ENCODE results near the gene BFSP2.
"Not testable (repeated sequence)": the region's sequence is repeated elsewhere in the genome, so short reads cannot be mapped to it uniquely, and the experiment has no call there.

BFSP2 gene

DNA sequence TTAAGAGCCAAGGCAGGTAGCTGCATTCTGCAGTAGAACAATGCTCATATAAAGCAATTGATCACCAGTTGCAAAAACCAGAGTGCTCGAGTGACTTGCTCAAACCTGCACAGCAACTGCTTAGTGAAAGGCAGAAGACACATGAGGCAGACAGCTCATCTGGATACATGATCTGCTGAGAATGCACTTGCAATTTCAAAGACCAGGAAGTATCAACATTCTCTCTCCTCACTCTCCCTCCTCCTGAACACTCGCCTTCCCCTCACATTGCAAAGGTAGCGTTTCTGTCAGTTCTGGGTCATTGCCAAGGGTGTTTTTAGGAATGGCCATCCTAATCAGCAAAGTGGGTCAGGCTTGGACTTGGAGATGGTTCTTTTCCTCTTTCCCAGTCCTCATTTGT, 61.0 kb downstream of the BFSP2 start:
- DNase-seq, result no peak

DNA sequence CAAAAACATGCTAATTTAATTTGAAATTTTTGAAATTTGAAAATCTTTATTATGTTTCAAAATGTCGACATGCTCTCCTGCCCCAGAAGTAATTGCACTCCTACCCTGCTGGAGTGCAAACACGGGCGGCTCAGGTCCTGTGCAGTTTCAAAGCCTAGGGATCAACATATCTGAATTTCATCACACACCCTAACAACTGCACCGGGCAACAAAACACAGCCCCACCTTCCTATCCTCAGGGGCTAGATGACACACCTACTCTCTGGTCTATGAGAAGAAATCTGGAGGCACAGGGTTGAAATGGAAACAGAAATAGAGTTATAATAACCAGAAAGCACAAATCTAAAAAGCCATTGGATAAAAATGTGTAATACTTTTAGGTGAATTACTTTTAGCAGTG, 61.4 kb downstream of the BFSP2 start:
- DNase-seq, result no peak

DNA sequence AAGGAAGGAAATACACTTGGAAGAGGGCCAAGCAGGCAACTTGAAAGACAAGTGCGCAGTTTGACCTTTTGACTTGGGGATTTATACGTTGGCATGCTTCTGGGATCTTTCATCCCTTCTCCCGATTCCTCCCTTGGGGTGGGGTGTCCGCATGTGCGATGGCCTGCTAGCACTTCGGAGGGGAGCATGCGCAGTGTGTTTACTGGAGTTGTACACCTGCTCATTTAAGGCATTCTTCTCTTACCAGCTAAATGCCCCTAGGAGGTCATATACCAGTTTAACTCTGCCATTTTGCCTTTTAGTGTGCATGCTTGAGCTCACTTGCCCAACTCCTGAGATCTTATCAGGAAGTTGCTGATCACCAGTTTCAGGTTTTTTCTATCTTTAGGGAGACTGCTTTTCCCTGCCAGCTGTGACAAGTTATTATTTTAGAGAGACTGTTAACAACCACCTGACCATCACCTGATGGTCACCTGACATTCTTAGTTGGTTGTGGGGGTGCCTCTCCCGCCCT, 63.5 kb downstream of the BFSP2 start:
- no peak for DNase-seq

DNA sequence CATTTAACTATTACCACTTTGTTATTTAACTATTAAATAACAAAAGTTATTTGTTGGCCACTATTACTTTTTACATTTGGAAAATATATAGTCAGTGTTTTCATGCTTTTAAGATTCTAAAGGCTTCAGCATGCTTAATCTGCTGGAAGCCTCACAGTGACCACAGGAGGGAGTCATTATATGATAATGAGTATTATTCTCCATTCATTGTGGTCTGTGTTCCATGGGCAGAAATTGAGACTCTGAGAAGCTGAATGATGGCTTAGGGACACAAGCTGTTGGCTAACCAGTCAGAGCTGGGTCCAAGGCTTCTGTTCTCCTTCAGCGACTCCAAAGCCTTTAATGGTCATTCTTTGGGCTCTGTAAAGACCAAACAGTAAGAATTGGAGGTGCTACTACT, 64.7 kb downstream of the BFSP2 start:
- peak; percentile 53 for DNase-seq

DNA sequence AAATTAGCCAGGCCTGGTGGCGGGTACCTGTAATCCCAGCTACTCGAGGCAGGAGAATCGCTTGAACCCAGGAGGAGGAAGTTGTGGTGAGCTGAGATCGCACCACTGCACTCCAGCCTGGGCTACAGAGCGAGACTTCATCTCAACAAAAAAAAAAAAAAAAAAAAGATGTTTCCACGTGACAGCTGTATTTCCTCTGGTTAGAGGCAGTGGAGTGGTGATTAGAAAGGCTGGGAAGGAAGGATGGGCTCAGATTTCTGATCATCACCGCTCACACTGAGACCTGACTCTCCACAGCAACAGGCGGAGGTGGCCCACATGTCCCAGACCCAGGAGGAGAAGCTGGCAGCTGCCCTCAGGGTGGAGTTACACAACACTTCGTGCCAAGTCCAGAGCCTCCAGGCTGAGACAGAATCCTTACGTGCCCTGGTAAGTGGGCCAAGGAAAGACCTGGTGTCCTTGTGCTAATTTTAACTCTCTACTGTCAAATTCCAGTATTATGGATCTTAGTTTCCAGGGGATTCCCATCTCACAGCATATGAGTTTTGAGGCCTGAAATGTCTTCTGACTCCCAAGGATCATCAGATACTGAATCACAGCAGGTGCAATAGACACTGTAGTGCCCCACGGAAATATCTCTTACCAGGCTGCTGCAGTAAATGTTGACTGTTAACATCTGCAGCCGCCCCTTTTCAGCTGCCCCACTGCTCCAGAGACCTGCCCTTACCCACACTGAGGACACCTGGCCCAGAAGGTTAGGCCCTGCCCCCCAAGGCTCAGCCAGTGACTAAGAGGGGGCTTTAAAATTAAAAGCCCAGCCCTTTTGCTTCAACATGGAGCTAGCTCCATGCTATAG, 66.9 kb downstream of the BFSP2 start:
- no peak for DNase-seq

DNA sequence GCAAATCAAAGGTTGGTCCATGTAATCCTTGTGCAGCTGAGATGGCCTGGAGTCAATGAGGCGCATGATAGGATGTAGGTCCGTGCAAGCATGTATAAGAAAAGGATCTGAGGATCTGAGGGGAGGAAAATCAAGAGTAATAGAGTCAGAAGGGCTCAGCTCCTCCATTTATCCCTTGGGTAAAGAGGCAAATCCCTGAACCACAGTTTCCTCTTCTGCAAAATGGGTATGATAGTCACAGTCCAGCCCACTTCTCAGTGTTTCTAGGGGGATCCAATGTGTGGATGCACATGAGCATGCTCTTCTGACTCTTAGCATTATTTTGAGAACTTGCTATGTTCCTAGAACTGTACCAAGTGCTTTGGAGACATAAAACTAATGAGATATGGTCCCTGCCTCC, 67.9 kb downstream of the BFSP2 start:
- no peak for DNase-seq

DNA sequence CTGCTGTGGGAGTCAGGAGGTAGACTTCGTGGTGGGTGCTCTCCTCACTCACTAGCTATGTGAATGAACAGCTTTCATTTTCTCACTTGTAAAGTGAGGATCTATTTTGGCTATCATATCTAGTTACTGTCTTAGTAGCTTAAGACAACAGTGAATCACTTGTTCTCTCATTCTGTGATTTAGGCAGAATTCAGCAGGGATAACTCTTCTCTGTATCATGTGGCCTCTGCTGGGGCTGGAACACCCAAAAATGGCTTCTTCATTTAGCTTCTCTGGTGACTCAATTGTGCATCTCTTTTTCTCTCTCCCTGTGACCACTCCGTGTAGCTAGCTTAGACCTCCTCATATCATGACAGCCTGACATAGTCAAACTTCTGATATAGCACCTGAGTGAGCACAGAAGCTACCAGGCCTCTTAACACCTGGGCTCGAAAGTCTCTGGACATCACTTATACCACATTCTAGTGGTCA, 68.4 kb downstream of the BFSP2 start:
- no peak for DNase-seq

DNA sequence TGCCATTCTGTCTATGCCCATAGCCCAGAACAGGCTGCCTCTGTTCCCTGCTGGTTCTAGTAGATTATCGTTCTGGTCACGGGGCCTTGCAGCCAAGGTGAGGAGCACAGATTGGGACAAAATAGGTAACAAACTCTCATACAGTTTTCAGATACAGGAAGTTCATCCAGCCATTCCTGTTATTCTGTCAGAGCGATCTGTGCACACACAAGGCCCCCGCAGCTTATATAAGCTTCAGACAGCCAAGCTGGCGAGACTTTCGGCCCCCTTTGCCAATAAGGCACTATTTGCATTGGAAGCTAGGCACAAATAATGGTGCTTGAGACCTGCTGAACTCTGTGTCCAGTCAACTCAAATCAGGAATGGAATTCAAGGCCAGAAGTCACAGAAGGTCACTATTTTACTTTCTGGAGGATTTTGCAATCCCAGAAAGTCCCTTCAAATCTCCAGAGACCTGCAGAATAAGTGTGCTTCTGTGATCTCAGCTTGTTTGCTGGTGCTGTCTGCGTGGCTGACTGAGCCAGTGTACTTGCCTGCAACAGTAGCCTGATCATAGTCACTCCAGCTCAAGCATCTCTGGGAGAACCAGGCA, 69.4 kb downstream of the BFSP2 start:
- no peak for DNase-seq

DNA sequence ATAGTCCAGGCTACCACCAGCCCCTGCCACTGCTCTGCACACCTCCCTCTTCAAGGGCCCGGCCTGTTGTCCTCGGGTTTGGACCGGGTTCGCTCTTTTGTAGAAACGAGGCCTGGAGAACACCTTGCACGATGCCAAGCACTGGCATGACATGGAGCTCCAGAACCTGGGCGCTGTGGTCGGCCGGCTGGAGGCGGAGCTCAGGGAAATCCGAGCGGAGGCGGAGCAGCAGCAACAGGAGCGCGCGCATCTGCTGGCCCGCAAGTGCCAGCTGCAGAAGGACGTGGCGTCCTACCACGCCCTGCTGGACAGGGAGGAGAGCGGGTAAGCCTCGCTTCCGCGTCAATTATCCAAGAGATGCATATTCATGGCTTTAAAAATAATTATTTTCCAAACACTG, 72.4 kb downstream of the BFSP2 start:
- DNase-seq, result no peak

DNA sequence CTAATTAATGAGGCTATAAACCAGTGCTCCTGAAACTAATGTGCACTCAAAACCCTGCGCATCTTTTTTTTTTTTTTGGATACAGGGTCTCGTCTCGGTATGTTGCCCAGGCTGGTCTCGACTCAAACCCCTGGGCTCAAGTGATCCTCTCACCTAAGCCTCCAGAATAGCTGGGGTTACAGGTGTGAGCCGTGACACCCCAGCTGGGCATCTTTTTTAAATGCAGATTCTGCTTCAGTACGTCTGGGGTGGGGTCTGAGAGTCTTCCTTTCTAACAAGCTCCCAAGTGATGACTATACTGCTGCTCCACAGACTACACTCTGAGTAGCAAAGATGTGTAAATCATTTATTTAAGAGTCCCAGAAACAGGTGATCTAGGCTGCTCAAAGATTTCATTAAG, 73.0 kb downstream of the BFSP2 start:
- no peak for DNase-seq

DNA sequence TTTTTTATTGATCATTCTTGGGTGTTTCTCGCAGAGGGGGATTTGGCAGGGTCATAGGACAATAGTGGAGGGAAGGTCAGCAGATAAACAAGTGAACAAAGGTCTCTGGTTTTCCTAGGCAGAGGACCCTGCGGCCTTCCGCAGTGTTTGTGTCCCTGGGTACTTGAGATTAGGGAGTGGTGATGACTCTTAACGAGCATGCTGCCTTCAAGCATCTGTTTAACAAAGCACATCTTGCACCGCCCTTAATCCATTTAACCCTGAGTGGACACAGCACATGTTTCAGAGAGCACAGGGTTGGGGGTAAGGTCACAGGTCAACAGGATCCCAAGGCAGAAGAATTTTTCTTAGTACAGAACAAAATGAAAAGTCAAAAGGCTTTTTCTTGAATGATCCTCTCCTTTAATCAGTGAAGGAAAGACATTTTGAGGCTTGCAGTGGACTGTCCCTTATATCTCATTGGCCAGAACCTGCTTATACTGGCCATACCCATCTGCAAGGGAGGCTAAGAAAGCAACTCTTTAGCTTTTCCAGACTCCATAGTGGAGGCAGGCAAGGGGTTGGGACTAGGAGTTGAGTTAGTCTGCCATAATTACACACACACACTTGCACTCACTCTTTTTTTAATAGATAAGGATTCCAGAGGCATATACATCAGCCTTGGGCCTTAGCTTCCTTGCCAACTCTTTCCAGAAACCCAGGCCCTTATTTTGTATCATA, 73.8 kb downstream of the BFSP2 start:
- not testable (repeated sequence) for DNase-seq

DNA sequence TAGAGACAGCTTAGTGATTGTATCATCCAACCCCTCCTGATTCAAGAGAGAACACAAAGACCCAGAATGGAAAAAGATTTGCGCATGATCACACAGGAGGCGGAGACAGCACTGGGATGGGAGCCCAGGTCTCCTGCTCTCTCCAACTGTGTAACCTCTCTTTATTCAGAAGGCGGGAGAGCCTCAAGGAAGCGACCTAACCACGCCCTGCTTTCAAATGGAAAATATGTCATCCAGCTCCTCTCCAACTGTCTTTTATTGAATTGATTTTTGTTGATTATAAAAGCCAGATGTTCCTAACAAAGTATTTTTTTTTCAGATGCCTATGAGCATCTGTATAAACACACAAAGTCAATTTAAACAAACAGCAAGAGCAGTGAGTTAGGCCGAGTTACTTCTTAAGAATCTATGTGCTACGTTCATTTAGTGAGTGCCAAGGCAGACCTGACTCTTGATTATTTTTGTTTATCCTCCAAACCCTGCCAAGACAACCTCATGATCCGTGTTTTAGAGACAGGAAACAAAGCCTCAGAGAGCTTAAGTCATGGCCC, 74.5 kb downstream of the BFSP2 start:
- peak; percentile 41 for DNase-seq

DNA sequence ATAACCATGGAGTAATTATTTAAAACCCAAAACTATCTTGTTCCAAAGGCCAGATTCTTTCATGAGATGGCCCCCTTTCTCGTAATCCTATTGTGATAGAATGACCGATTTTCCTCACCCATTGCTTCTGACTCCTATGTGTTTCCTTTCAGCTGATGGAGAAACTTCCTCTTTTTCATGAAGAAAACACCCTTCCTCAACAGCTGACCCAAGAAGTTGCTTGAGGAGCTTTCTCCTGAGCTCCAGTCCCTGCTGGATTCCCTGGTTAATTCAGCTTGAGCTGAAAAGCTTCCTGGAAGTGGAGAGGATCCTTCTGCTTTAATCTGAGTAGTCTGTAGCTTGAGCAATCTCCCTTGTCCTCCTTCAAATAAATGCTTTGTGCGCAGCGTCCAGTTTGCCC, 75.0 kb downstream of the BFSP2 start:
- no peak for DNase-seq

DNA sequence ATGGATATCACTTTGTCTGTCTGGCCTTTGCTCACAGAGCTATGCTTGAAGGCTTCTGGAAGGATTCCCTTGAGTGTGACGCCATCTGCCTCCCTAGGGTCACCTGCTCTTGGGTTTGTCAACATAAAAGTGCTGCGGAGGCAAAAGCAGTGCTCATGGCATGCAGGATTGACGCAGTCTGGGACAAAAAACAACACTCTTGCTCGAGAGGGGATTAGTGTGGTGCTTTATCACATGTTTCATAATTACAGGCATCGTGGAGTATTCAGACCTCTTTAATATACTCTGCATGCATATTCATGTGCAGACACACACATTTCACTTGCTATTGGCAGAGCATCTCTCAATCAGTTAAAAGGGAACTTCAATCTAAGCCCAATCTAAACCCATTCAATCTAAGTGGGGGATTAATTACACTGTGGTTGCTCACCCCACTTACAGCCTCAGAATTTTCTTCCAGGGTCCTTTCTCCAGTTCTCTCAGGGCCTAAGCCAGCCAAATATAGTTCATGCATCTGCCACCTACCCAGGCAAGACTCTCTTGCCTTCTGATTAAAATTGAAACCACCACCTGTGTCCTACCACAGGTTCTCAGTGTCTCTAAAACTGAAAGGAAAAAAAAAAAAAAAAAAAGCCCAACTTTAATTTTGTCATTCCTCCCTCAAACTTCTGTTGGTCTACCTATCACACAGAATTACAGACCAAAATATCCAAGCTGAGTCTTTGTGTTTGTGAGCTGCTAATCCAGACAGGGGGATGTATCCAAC, 75.6 kb downstream of the BFSP2 start:
- no peak for DNase-seq

DNA sequence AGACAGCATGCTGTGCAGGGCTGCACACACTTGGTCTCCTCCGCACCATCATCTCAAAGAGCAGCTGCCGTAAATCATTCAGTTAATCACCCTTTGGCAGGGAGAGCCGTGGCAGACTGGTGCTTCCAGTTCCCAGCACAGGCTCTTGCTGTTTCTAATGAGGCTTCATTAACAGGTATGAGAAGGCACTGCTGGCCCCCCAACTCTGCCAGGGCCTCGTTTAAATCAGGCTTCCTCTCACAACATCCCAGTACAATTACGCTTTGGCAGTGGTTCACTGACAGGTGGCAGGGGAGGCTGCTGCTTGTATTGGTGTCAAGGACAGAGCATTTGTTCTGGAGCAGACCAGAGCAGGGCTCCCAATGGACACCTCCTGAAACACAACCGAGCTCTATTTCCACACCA, 77.1 kb downstream of the BFSP2 start:
- no peak for DNase-seq

DNA sequence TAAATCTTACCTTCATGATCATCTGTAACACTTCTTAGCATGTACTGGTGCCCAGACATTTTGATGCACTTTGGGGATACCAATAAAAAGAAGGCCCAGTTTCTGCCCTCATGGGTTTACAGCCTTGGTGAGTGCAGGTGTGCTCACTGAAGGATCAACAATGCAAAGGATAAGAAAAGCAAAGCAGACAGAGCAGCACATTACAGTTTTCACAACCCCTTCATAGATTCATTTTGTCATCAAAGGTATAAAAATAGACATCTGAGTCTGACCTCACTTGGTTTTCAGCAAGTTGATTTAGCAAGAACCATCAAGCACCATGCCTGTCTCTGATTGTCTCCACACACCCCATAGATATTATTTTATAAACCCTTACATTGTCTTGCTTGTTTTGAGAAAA, 77.6 kb downstream of the BFSP2 start:
- no peak for DNase-seq

DNA sequence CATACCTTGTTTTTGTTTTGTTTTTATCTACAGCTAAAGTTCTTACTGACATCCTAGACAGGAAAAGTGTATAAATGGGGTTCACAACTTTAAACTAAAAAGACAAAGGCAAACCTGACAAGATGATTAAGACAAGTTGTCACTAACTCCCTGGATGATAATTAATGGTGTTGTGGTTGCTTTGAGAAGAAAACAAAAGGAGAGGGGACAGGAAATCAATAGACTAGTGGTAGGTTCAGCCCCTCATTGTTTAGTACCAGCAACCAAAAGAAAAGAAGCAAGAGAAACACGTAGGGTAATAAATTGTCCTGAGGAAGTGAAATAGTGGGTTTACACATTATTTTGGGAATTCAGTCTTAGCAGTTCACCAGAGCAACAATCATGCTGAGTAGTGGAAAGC, 78.8 kb downstream of the BFSP2 start:
- no peak for DNase-seq

DNA sequence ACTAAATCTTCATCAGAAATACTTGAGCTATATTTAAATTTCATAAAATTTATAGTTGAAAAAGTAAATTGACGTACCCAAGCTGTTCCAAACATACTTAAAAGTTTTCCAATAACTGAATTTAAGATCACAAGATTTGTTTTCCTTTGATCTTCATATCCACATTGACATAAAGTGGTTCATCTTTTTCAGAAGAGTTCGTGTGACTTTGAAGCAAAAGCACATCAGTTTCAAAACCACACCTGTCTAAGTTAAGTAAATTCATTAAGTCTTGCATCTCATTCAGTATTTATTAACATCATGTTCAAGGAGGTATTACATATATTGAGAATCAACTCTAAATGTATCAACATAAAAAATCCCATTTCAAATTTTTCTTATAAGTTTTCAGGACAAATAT, 79.5 kb downstream of the BFSP2 start:
- DNase-seq, result no peak

DNA sequence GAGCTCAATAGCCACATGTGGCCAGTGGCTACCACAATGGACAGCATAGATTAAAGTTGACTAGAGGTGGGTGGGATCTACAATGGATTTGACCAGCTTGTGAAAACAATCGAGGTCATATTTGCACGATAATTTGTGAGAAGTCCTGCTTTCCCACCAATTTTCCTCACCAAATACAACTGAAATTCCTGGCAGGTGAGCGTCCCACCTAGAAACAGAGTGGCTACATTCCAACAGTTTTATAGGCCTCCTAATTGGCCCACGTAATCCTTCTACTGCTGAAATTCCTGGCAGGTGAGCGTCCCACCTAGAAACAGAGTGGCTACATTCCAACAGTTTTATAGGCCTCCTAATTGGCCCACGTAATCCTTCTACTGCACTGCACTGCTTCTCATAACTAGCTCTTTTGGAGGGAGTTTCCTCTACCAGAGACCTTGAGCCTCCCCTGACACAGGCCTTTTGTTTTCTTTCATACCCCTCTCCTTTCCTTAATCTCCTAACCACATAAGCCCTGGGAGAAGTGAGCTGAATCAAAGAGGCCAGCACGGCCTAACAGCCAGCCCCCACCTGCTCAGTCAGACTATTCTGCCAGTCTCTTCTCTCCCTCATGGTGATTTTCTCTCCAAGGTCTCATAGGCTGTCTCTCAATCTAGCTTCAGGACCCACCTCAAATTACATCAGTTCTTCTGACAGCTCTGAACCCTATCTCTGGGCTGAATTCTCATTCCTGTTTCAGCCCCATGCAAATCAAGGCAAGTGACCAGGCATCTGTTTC, 80.2 kb downstream of the BFSP2 start:
- no peak for DNase-seq

DNA sequence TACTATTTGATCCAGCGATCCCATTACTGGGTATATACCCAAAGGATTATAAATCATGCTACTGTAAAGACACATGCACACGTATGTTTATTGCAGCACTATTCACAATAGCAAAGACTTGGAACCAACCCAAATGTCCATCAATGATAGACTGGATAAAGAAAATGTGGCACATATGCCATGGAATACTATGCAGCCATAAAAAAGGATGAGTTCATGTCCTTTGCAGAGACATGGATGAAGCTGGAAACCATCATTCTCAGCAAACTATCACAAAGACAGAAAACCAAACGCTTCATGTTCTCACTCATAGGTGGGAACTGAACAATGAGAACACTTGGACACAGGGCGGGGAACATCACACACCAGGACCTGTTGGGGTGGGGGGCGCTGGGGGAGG, 82.6 kb downstream of the BFSP2 start:
- not testable (repeated sequence) for DNase-seq

DNA sequence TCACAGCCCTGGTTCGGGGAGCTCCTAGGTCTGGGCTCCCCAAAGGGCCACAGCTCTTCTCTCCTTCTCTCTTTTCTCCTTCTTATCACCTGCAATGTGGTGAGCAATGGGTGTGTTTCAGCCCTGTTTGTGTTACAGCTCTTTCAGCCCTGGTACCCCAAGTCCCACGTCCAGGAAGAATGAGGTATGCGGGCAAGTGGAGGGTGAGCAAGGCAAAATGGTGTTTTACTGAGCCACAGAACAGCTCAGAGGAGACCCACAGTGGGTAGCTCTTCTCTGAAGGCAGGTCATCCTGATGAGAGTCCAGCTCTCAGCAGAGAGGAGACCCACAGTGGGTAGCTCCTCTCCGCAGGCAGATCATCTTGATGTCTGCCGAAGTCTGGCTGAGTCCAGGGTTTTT, 86.8 kb downstream of the BFSP2 start:
- no peak for DNase-seq

DNA sequence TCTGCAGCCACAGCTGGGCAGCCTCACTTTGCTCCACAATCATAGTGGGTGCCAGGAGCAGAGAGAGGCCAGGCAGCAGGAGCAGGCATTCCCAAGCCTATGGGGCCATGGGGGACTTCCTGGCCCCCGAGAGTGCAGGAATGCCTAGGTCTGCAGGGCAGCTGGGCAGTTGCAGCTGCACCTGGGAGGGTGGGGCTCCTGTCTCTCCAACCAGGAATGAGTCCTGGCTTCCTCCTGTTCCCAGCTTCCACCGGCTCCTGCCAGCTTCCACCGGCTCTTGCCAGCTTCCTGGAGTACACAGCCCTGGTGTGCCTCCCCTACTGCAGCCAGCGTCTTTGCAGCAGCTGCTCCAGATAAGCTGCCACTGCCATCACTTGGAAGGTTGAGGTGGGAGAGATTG, 87.3 kb downstream of the BFSP2 start:
- DNase-seq, result no peak

All from fibroblast of skin of abdomen (primary cell).